HCT116 (cell line): ENCODE data around the gene NUDT4.

ENCODE experiments used
- CTCF ChIP-seq, 3 experiments: fragments of 200-600 bp in 1 of 3; sonication (generic) in 1 of 3; IDR thresholded peaks in 2 of 3; conservative IDR thresholded peaks in 1 of 3; 2 replicates each; pipeline ENCODE4 v1.5.1; 2012 to 2017; ENCODE audit warnings: low read depth in 2 of 3, low read length in 2 of 3, antibody characterized with exemption in 1 of 3, borderline replicate concordance in 1 of 3, control low read depth in 1 of 3, mild to moderate bottlenecking in 1 of 3, mixed read lengths in 1 of 3, mixed run types in 1 of 3, moderate library complexity in 1 of 3; ENCODE audit not compliant: insufficient read depth in 1 of 3
- FOSL1 ChIP-seq: IDR thresholded peaks from 2 replicates; pipeline ENCODE4 v1.6.1; 2012; ENCODE audit warnings: low read depth
- MAX ChIP-seq: IDR thresholded peaks from 2 replicates; pipeline ENCODE4 v1.6.1; 2012
- POLR2A ChIP-seq: IDR thresholded peaks from 2 replicates; pipeline ENCODE4 v1.7.0; 2011; ENCODE audit warnings: borderline replicate concordance; ENCODE audit not compliant: insufficient read depth, insufficient read length; ENCODE audit errors: extremely low read depth
- POLR2AphosphoS5 ChIP-seq: IDR thresholded peaks from 2 replicates; pipeline ENCODE4 v1.6.1; 2011; ENCODE audit warnings: mild to moderate bottlenecking, low read depth, low read length, moderate library complexity
- RAD21 ChIP-seq: IDR thresholded peaks from 2 replicates; pipeline ENCODE4 v1.6.1; 2012; ENCODE audit warnings: low read depth, mild to moderate bottlenecking
- REST ChIP-seq: IDR thresholded peaks from 2 replicates; pipeline ENCODE4 v1.6.1; 2012; ENCODE audit warnings: low read depth
- SRF ChIP-seq: IDR thresholded peaks from 2 replicates; pipeline ENCODE4 v1.6.1; 2012; ENCODE audit warnings: low read depth
- TCF7L2 ChIP-seq: IDR thresholded peaks from 2 replicates; pipeline ENCODE4 v1.7.0; 2011; ENCODE audit warnings: borderline replicate concordance, inconsistent platforms; ENCODE audit not compliant: insufficient read depth, insufficient read length; ENCODE audit errors: extremely low read depth

- TF ChIP-seq CTCF (IDR thresholded peaks at IDR 0.05 in 2 of 3, conservative IDR thresholded peaks at IDR 0.05 in 1 of 3; ENCODE audit: borderline replicate concordance in 1 of 3, insufficient read depth in 1 of 3, low read depth in 2 of 3, low read length in 2 of 3) (no peak), RAD21 (no peak), POLR2AphosphoS5 (no peak), POLR2A (no peak), TCF7L2 (no peak), MAX (no peak), REST (no peak), SRF (no peak), FOSL1 (no peak)
Observed at GRCh38 chr12:93363841-93364297, 13.9 kb upstream of the NUDT4 start.
